HG02981 (cell line): ENCODE data around the gene BUD31.
"Not testable (repeated sequence)": the region's sequence is repeated elsewhere in the genome, so short reads cannot be mapped to it uniquely, and the experiment has no call there.

Experiments used
- ATAC-seq: cut with Tn5 transposase; IDR thresholded peaks from one replicate; pipeline ENCODE4 v1.9.1; 2021; ENCODE audit warnings: mild to moderate bottlenecking, moderate library complexity; ENCODE audit not compliant: unreplicated experiment

The BUD31 gene

GRCh38 chr7:99380032-99380822 lies 28.5 kb upstream of the BUD31 start:
- peak; percentile 22 for ATAC-seq

DNA sequence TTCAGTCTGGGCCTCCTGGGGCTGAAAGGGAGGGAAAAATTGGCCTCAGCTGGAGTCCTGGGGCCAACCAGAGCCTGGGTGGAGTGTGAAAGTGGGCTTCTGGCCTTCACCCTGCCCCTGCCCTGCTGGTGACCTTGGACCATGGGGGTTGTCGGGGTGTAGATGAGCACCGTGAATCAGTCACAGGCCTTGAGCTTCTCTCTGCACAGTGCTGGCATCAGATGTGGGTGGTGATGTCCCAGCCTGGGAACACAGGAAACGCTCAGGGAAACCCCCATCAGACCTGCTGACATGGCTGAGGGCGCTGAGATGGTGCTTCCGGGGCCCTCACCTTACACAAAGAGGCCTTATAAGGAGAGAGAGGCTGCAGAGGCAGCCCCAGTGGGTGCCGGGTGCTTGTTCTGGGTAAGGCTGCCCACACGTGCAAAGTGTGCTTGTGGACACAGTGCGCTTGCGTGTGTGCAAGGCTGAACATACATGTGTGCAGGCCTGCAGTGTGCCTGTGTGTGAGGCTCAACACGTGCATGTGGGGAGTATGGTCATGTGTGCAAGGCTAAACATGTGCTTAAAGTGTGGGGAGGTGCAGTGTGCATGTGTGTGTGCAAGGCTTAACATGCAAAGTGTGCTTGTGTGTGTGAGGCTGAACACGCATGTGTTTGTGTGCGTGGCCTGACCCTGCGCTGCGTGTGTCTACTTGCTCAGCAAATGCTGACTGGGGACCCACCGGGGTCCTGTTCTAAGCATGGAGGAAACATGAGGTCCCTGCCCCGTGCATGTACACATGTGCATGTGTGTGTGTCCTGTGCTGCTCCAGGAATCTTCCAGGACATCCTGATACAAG lies 27.7 kb upstream of the BUD31 start:
- peak; percentile 84 for ATAC-seq

DNA sequence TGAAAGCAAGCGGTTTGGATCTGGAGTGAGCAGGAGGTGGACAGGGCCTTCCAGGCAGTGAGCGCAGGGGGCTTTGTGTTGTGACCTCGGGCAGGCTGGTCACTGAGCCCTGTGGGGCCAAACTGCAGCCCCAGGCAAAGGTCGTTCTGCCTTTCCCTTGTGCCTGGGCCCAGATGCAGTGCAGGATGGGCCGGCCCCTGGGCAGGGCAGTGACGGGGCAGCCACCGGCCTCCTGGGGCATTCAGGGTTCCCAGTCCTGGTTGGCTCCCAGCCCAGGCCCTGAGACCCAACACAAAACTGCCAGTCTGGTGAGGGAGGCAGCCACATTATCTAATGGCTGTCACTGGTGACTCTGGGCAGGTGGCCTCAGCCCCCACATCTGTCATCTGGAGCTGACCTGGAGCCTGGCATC lies 27.1 kb upstream of the BUD31 start:
- no peak for ATAC-seq

DNA sequence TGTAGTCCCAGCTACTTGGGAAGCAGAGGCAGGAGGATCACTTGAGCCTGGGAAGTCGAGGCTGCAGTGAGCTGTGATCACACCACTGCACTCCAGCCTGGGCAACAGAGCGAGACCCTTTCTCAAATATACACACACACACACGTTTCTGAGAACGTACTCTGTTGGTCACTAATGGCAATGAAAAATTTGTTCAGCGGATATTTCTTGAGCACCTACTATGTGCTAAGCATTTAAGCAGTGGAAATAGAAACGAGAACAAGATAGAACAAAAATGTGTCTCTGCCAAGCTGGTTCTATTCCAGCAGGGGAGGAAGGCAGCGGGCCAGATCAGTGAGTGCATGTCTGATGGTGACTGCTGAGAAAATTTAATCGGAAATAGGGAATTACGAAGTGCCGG lies 25.6 kb upstream of the BUD31 start:
- ATAC-seq: no peak

DNA sequence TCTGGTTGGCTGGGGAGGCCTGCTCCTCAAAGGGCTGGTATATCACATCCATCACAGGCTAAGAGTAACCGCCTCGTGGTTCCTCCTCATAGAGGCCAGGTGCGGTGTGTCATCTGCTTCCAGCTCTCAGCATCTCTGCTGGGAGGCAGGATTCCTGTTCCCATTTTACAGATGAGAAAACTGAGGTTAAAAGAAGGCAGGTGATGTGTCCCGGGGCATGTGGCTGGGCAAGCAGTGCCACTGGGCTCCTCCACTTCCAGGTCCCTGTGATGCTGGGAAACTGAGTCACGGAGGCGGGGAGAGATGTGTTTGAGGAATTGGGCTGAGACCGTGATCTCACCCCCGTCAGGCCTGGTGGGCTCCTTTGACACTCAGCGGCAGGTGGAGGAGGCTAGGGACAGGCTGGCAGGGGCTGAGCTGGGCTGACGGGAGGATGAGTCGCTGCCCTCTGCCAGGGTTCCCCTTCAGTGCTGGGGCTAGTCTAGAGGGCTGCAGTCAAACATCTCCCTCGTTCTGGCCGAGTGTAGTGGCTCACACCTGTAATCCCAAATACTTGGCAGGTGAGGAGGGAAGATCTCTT lies 24.9 kb upstream of the BUD31 start:
- ATAC-seq: no peak

- no peak for ATAC-seq
Observed at GRCh38 chr7:99384523-99384922, 24.2 kb upstream of the BUD31 start.

GRCh38 chr7:99385564-99385963 lies 23.2 kb upstream of the BUD31 start:
- ATAC-seq: no peak

- no peak for ATAC-seq
Observed at GRCh38 chr7:99386584-99387238, 22.1 kb upstream of the BUD31 start.

- ATAC-seq: not testable (repeated sequence)
Observed at GRCh38 chr7:99387239-99387635, 21.5 kb upstream of the BUD31 start.

DNA sequence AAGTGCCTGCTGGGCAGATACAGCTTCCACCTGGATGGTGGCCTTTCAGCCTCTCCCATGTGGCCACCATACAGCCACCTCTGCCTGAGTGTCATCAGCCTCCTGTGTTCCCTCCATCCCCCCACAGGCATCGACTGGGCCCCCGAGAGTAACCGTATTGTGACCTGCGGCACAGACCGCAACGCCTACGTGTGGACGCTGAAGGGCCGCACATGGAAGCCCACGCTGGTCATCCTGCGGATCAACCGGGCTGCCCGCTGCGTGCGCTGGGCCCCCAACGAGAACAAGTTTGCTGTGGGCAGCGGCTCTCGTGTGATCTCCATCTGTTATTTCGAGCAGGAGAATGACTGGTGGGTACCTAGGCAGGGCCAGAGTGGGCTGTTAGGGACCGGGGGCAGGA lies 20.9 kb upstream of the BUD31 start:
- ATAC-seq: no peak

DNA sequence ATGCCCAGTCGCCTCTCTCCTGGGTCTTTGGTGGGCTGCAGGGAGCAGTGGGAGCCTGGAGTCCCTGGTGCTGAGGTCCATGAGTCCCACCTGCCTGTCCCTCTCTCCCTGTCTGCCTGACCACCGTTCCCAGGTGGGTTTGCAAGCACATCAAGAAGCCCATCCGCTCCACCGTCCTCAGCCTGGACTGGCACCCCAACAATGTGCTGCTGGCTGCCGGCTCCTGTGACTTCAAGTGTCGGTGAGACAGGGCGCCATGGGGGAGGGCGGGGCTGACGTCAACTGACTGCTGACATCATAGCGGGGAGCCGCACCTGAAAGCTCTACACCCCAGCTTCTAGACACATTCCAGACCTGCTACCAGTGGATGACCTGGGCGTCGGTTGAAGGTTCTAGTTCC lies 19.0 kb upstream of the BUD31 start:
- no peak for ATAC-seq

DNA sequence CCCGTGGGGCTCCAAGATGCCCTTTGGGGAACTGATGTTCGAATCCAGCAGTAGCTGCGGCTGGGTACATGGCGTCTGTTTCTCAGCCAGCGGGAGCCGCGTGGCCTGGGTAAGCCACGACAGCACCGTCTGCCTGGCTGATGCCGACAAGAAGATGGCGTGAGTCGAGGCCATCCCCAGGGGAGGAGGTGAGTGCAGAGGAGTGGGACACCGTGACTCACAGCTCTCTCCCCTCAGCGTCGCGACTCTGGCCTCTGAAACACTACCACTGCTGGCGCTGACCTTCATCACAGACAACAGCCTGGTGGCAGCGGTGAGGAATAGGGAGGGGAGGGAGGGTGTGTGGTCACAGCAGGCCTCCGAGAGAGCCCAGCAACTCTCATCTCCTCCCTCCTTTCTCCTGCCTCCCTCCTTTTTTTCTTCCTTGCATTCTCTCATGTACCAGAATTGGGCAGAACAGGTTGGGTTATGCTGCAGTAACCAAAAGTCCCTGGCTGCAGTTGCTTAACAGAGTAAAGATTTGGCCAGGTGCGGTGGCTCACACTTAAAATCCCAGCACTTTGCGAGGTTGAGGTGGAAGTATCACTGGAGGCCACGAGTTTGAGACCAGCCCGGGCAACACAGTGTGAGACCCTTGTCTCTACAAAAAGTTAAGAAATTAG lies 17.7 kb upstream of the BUD31 start:
- ATAC-seq: no peak

- no peak for ATAC-seq
Observed at GRCh38 chr7:99392046-99392445, 16.7 kb upstream of the BUD31 start.

GRCh38 chr7:99392659-99393354 lies 16.0 kb upstream of the BUD31 start:
- ATAC-seq: peak; percentile 67

- peak; percentile 10 for ATAC-seq
Observed at GRCh38 chr7:99393355-99394187, 15.2 kb upstream of the BUD31 start.

- no peak for ATAC-seq
Observed at GRCh38 chr7:99394188-99394502, 14.6 kb upstream of the BUD31 start.

GRCh38 chr7:99395616-99396327 lies 13.0 kb upstream of the BUD31 start:
- ATAC-seq: no peak

GRCh38 chr7:99396418-99397296 lies 12.1 kb upstream of the BUD31 start:
- no peak for ATAC-seq
